ENCODE data around the gene TP53RK.
A peak's percentile ranks its signal among the peaks of the same experiment; 100 is the strongest.
"Not testable (repeated sequence)": the region's sequence is repeated elsewhere in the genome, so short reads cannot be mapped to it uniquely, and the experiment has no call there.

TP53RK gene

DNA sequence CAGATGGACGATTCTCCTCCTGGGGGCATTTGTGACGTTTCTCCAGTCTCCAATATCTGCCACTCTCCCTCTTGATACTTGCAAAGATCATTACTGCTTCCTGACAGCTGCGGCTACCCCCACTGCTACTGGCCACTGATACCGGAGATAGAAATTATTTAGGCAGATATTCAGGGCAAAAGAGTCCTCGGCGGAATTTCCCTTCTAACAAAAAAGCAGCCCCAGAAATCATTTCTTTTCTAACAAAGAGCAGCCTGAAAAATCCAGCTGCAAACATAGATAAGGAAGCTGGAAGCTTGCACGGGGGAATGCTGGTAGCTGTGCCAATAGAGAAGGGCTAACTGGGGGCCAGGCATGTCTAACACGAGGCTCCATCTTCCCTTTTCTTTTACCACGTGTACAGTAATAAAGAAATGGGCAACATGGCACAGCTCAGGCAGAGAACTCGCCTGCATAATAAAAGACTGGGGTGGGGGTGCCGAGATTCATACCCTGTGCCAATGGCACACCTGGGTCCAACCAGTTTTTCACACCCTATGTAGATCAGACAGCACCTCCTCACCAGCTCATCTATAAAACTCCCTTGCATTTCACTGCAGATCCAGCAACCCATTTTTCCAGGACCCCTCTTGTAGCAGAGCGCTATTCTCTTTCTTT, 6.1 kb downstream of the TP53RK start:
- no peak for DNase-seq (ENCODE audit: low read depth)

GRCh38 chr20:46682063-46682821, 7.0 kb downstream of the TP53RK start:
- no peak for DNase-seq (ENCODE audit: low read depth)

- peak; percentile 54 for DNase-seq (ENCODE audit: low read depth)
These were observed 8.0 kb downstream of the TP53RK start for GRCh38 chr20:46681032-46681854.

DNA sequence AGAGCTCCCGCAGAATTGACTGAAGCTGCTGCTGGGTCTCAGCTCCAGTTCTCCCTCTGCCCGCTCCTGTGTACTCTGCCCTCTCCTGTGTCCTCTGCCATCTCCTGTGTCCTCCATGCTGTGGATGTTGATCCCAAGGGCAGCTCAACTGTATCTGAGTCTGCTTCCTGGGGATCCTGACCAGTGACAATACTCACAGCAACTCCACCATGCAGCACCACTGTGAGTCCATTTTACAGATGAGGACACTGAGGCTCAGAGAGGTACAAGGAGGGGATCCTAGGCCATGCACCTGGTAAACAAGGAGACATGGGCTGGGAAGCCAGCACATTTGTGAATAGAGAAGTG, 8.6 kb downstream of the TP53RK start:
- no peak for DNase-seq (ENCODE audit: low read depth)

- no peak for DNase-seq (ENCODE audit: low read depth)
These were observed 10.7 kb downstream of the TP53RK start for GRCh38 chr20:46678516-46678915.

- no peak for DNase-seq (ENCODE audit: low read depth)
These were observed 11.6 kb downstream of the TP53RK start for GRCh38 chr20:46677608-46678007.

DNA sequence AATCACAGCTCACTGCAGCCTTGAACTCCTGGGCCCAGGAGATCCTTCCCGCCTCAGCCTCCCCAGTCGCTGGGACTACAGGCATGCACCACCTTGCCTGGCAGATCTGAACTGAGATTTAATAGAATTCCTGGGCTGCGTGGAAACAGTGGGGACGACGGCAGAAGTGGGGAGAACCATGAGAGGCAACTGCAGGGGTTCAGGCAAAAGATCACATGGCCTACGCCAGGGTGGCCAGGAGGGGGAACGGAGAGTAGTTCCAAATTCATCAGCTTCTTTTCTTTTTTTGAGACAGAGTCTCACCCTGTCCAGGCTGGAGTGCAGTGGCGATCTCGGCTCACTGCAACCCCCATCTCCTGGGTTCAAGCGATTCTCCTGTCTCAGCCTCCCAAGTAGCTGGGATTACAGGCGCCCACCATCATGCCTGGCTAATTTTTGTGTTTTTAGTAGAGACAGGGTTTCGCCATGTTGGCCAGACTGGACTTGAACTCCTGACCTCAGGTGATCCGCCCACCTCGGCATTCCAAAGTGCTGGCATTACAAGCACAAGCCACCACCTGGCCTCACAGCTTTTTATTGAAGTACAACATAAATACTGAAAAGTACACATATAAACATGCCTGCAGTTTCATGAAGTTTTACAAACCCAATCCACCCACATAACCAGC, 12.5 kb downstream of the TP53RK start:
- DNase-seq (ENCODE audit: low read depth) = not testable (repeated sequence)

DNA sequence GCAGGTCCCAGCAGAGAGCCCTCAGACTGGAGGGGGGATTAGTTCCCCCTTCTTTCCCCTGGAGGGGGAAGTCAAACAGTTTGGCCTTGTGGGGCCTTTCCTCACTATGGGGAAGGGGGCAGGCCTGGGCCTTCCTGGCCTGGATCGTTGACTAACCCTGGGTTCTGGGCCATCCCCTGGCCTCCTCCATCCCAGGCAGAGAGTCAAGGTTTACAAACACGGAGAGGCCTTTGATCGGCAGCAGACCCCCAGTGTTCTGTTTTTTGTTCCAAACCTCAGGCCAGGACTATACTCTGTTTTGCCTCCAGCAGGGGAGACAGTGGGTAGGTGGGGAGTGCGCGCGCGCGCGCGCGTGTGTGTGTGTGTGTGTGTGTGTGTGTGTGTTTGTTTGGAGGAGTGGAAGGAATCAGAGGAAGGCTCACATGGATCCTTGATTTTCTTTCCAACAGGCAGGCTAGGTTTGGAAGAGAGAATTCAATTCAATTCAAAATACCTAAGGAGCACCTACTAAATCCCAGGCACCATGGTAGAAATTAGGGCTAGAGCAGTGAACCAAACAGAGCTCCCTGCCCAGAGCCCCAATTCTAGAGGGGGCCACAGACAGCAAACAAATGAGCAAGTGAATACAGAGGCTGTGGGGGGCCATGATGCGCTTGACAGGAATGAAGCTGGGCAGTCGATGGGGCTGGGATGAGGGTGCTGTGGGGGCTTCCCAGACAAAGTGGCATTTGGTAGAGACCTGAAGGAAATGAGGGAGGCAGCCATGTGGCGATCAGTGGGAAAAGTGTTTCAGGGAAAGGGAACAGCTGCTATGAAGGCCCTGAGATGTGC, 14.8 kb downstream of the TP53RK start:
- DNase-seq (ENCODE audit: low read depth) = no peak

- DNase-seq (ENCODE audit: low read depth) = no peak
These were observed 15.6 kb downstream of the TP53RK start for GRCh38 chr20:46673394-46674252.

- DNase-seq (ENCODE audit: low read depth) = no peak
These were observed 16.6 kb downstream of the TP53RK start for GRCh38 chr20:46672543-46673148.

DNA sequence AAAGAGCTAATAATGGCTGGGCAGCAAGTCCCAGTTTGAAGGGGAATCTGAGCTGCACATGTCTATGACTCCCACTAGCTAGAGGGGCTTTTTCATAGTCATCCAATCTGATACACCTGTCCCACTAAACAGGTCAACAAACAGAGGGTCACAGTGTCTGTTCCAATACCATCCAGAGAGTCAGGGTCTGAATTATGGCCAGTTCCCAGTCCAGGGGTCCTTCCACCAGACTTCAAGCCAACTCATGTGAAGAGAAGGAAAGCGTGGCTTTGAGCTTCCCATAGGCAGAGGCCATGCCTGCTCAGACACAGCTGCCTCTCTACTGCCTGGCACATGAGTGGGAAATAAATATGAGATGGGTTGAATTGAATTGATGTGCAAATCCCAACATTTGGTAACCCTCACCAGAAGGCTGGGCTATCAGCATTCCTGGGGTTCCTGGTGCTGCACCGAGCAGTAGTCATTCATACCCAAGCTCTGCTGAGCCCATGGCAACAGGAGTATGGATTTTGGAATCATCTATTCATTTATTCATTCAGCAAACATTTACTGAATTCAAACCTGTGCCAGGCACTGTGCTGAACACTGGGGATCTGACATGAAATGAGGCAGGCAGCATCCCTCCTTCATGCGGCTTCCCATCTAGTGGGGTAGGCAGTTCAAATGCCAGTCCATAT, 17.2 kb downstream of the TP53RK start:
- DNase-seq (ENCODE audit: low read depth) = no peak

DNA sequence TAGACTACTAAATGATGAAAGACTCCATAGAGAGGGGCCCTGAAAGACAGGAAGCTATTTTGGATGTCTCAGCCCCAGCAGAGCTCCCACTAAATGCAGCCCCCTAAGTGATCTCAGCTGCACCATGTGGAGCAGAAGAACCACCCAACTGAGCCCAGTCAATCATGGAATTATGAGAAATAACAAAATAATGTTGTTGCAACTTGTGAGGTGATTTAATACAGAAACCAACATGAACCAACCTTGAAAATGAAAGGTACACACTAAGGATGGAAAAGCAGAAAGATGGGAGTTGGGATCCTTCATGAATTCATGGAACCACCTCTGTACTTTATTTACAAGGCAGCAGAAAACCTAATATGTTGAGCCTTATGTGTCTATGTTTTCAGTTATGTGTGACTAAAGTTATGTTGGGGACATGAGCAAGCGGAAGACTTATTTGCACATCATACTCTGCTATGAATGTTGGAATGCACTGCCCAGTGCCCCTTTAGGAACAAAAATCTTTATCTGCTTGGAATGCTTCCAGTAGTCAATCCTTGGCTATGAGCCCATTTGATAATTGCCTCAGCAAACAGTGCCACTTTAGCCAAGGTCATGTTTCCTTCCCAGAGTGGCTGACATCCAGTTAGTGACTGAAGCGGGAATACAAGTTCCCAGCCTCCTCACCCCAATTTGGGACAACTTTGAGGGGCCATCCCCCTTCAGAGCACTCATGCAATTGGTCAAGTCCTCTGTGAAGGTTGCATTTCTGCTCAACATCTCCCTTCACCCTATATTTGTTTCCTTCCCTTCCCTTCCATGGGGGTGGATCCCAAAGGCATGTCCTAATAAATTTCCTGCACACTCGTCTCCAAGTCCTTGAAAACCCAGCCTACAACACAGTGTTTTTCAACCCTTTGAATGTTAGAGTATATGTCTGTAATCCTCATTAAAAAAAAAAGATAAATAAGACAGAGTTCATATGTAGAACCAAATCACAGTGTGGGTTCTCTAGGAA, 18.4 kb downstream of the TP53RK start:
- DNase-seq (ENCODE audit: low read depth) = no peak

- no peak for DNase-seq (ENCODE audit: low read depth)
These were observed 19.0 kb downstream of the TP53RK start for GRCh38 chr20:46670228-46670584.

DNA sequence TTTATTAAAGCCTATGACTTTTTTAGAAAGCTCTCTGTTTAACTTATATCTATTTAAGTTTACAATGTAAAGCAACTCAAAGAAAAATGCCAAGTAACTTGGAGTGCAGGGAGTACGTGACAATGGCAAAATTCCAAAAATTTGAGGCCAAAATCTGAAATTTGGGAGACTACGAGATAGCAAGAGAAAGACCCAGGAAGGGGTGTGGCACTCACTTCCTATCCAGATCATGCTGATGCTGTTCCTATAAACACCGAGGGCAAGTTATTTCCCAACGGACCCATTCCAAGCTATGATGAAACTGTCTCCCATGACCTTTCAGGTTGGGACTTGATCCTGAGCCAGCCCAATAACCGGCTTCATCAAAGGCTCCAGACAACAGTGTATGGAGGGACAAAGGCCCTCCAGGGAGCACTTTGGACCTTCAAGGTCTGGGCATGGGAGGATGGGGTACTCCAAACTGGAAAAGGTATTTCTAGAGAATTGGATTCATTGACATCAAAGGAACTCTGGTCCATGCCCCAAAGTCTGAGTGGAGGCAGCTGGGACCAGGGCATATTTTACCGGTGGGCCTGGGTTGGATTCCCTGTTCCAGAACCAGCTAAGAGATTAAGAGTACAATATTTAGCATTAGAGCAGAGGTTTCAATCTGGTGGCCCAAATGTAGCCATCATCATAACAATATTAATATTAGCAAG, 22.3 kb downstream of the TP53RK start:
- DNase-seq (ENCODE audit: low read depth) = no peak

DNA sequence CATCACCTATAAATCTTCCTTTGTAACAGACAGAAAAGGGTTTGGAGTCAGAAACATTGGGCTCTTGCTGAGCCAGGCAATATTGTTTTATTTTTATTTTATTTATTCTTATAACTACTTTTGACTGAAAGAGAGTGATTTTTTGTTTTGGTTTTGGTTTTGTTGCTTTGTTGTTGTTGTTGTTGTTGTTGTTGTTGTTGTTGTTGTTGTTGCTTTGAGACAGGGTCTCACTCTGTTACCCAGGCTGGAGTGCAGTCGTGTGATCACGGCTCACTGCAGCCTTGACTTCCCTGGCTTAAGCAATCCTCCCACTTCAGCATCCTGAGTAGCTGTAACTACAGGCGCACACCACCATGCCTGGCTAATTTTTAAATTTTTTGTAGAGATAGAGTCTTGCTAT, 22.9 kb downstream of the TP53RK start:
- no peak for DNase-seq (ENCODE audit: low read depth)

DNA sequence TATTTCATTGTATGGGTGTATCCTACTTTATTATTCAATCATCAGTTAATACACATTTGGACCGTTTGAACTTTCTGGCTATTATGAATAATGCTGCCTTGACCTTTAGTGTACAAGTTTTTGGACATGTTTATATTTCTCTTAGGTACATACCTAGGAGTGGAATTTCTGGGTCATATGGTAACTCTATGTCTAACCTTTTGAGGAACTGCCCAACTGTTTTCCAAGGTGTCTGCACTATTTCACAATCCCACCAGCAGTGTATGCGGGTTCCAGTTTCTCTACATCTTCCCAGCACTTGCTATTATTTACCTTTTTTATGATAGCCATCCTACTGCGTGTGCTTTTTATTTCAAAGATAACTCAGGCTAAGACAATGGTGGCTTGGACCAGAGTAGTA, 23.6 kb downstream of the TP53RK start:
- DNase-seq (ENCODE audit: low read depth) = no peak

GRCh38 chr20:46663531-46663930, 25.7 kb downstream of the TP53RK start:
- no peak for DNase-seq (ENCODE audit: low read depth)

DNA sequence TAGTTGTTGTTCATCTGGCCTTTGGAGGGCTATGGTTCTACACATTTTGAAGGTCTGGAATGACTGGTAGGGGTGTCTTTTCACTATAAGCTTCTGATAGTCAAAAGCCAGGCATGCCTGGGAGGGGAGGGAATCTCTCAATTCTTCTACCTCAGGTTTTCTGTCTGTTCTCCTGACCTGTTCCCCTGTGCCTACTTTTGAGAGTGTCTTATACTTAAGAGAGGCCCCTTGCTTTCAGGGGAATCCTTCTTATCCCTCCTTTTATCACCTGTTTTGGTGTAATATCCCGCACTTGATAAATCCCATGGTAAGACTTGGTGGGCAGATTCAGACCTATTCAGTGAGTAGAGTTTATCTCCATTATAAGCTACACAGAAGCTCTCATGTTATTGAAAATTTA, 27.6 kb downstream of the TP53RK start:
- DNase-seq (ENCODE audit: low read depth) = no peak

Data from activated T-cell treated with anti-CD3 and anti-CD28 coated beads for 24 hours (primary cell).